ENCODE results near the gene PHF19. TPM values are rescaled to one million over a fixed set of nuclear protein-coding genes. Genes with fewer than 3 reads are reported as not detected.
A peak's percentile ranks its signal among the peaks of the same experiment; 100 is the strongest.

Gene PHF19
- total and polyA plus RNA-seq, 4 experiments from 2014 or later: 15.4 to 201 (median 106) TPM

DNA sequence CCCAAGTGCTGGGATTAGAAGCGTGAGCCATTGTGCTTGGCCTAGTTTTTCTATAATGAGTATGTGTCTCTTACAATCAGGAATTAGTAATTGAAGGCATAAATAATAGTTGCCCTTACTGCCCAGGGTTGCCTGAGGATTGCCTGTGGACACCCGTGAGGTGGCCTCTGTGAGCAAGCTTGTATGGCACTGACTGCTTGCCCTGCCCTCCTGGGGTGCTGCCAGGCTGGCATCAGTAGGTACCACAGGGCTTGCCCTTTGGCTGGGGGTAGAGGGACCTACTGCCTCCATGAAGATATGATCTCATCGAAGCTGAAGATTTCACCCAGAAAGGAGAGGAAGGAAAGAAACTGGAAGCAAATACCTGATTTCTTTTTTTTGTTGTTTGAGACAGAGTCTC lies 23.8 kb upstream of the PHF19 start:
- no peak overlapping the region for H3K27ac ChIP-seq (ENCODE audit: low read depth, low read length)
- no peak overlapping the region for H3K4me3 ChIP-seq (ENCODE audit: low read length in 2 of 2)
- peaks cover 27 to 44% of the 10 kb centered on the region in 2 donors for H3K36me3 Mint-ChIP-seq
- H3K4me3 Mint-ChIP-seq: peak overlapping the region in 4 of 8 donors; percentile 0 to 61 (median 14)
- H3K27me3 Mint-ChIP-seq: no peaks in the 10 kb centered on the region
- H3K36me3 ChIP-seq (ENCODE audit: insufficient read depth, low read length): peaks cover 13% of the 10 kb centered on the region
- H3K9me3 Mint-ChIP-seq: no peaks in the 10 kb centered on the region
- peaks cover 92% of the 10 kb centered on the region for H3K4me1 ChIP-seq (ENCODE audit: insufficient read depth, low read length)
- DNase-seq: no peak
- intact Hi-C loops (cut with micrococcal nuclease): no loop called here
- ChIA-PET POLR2A (ENCODE audit: partially characterized antibody) (interaction anchor here (0.6 to 74.5 kb wide), 4 partner anchors 8 to 87 kb away, joined by 3 to 5577 read pairs (median 2790); partner anchors contain the start of genes PHF19 and TRAF1), CTCF (ENCODE audit: partially characterized antibody) (interaction anchor here (7.1 kb wide), 1 partner anchor 9 kb away, joined by 47 read pairs; no protein-coding TSS in a partner anchor)
- H3K9me3 ChIP-seq (ENCODE audit: control insufficient read depth in 1 of 2, low read length in 2 of 2): no peaks in the 10 kb centered on the region
- H3K27ac Mint-ChIP-seq: peak overlapping the region; percentile 80 to 99 (median 93)
- H3K4me1 Mint-ChIP-seq: peaks cover 52 to 87% (median 71%) of the 10 kb centered on the region in 4 donors
- H3K27me3 ChIP-seq (ENCODE audit: insufficient read depth, low read length): no peaks in the 10 kb centered on the region

DNA sequence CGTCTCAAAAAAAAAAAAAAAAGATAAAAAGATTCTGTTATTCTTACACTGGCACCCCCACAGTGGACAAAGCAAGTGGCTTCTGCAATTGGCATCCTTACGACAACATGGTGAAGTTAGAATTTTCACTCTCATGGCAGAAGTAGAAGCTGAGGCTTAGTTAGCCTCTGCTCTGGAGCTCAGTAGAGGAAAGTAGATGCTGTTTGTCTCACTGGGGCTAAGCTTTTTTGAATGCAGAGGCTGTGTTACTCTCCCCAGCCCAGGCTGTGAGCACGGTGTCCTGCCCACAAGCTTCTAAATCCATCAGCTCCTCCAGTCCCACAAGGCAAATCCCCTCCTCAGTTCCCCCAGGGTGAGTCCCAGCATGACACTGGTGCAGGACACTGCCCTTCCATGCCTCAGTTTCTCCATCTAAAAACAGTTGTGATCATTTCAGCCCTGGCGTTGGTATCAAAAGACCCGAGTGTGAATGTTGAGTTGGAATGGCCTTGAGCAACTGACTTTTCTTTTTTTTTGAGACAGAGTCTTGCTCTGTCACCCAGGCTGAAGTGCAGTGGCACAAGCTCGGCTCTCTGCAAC lies 22.6 kb upstream of the PHF19 start:
- H3K27ac Mint-ChIP-seq: peak overlapping the region in 6 of 7 donors; percentile 34 to 93 (median 68)
- no peak for DNase-seq
- H3K9me3 ChIP-seq (ENCODE audit: control insufficient read depth in 1 of 2, low read length in 2 of 2): no peaks in the 10 kb centered on the region
- H3K4me3 ChIP-seq (ENCODE audit: low read length in 2 of 2): no peak overlapping the region
- H3K27me3 Mint-ChIP-seq: no peaks in the 10 kb centered on the region
- no peaks in the 10 kb centered on the region for H3K9me3 Mint-ChIP-seq
- peaks cover 4% of the 10 kb centered on the region for H3K36me3 ChIP-seq (ENCODE audit: insufficient read depth, low read length)
- H3K27me3 ChIP-seq (ENCODE audit: insufficient read depth, low read length): no peaks in the 10 kb centered on the region
- ChIA-PET CTCF (ENCODE audit: partially characterized antibody) (interaction anchor here (0.7 to 7.1 kb wide), 3 partner anchors 8 to 36 kb away, joined by 3 to 47 read pairs (median 6); no protein-coding TSS in a partner anchor), POLR2A (ENCODE audit: partially characterized antibody) (interaction anchor here (62.9 to 74.5 kb wide), 2 partner anchors 7 to 14 kb away, joined by 5577 read pairs; partner anchors contain the start of genes PHF19 and TRAF1)
- intact Hi-C loops (cut with micrococcal nuclease): loop anchor here (10.0 kb wide), 1 partner anchor 305 kb away; the partner anchor contains the start of gene RAB14
- peaks cover 43 to 80% (median 65%) of the 10 kb centered on the region in 4 donors for H3K4me1 Mint-ChIP-seq
- peaks cover 15 to 32% of the 10 kb centered on the region in 2 donors for H3K36me3 Mint-ChIP-seq
- peaks cover 92% of the 10 kb centered on the region for H3K4me1 ChIP-seq (ENCODE audit: insufficient read depth, low read length)
- H3K4me3 Mint-ChIP-seq: no peak overlapping the region
- no peak overlapping the region for H3K27ac ChIP-seq (ENCODE audit: low read depth, low read length)

DNA sequence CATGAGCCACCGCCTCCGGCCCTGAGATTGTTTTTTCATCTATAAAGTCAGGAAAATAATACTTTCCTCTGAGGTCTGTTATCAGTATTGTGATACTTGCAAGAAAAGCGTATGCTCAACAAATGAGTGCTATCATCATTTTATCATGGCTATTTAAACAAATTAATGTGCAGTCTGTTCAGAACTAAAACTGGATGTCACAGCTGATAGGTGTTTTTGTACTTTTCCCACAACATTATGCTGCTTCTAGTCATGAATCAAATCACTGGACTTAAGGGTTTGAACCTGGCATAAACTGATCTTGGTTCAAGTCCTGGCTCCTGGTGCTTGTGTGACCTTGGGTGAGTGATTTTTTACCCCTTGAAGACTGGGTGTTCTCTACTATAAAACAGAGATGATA lies 21.4 kb upstream of the PHF19 start:
- Mint-ChIP-seq H3K9me3 (no peaks in the 10 kb centered on the region), H3K27ac (peak overlapping the region in 6 of 7 donors; percentile 39 to 94 (median 64)), H3K4me3 (peak overlapping the region in 1 of 8 donors; percentile 20), H3K4me1 (peaks cover 35 to 77% (median 60%) of the 10 kb centered on the region in 4 donors), H3K36me3 (peaks cover 7 to 23% of the 10 kb centered on the region in 2 donors), H3K27me3 (no peaks in the 10 kb centered on the region)
- Histone ChIP-seq H3K36me3 (ENCODE audit: insufficient read depth, low read length) (no peaks in the 10 kb centered on the region), H3K9me3 (ENCODE audit: control insufficient read depth in 1 of 2, low read length in 2 of 2) (no peaks in the 10 kb centered on the region), H3K27ac (ENCODE audit: low read depth, low read length) (no peak overlapping the region), H3K27me3 (ENCODE audit: insufficient read depth, low read length) (no peaks in the 10 kb centered on the region), H3K4me1 (ENCODE audit: insufficient read depth, low read length) (peaks cover 90% of the 10 kb centered on the region), H3K4me3 (ENCODE audit: low read length in 2 of 2) (no peak overlapping the region)
- ChIA-PET CTCF (ENCODE audit: partially characterized antibody) (interaction anchor here (3.3 kb wide), 1 partner anchor 29 kb away, joined by 25 read pairs; no protein-coding TSS in a partner anchor), POLR2A (ENCODE audit: partially characterized antibody) (interaction anchor here (0.6 to 74.5 kb wide), 3 partner anchors 6 to 226 kb away, joined by 3 to 5577 read pairs (median 5577); partner anchors contain the start of genes PHF19 and TRAF1)
- intact Hi-C loops (cut with micrococcal nuclease): loop anchor here (10.0 kb wide), 1 partner anchor 306 kb away; the partner anchor contains the start of gene RAB14
- DNase-seq: no peak

DNA sequence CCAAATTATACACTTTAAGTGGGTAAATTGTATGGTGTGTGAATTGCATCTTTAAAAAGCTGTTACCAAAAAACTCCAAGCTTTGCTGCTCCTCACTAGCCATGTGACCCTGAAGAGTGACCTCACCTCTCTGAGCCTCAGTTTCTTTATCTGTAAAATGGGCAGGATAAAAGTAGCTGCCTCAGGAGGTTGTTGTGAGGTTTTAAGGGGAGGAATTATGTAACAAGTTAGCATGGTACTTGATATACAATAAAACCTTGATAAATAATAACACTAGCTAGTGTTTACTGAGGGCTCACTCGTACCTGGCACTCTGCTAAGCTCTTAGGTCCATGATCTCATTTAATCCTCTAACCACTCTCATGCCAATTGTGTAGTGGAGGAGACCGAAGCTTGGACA lies 19.0 kb upstream of the PHF19 start:
- no peak overlapping the region for H3K4me3 ChIP-seq (ENCODE audit: low read length in 2 of 2)
- H3K27me3 ChIP-seq (ENCODE audit: insufficient read depth, low read length): no peaks in the 10 kb centered on the region
- Mint-ChIP-seq H3K4me1 (peaks cover 44 to 79% (median 64%) of the 10 kb centered on the region in 4 donors), H3K4me3 (peak overlapping the region in 2 of 8 donors; percentile 30 to 34), H3K27me3 (no peaks in the 10 kb centered on the region), H3K27ac (peak overlapping the region in 1 of 7 donors; percentile 83), H3K36me3 (peaks cover 2 to 9% of the 10 kb centered on the region in 2 donors), H3K9me3 (no peaks in the 10 kb centered on the region)
- H3K4me1 ChIP-seq (ENCODE audit: insufficient read depth, low read length): peaks cover 91% of the 10 kb centered on the region
- H3K27ac ChIP-seq (ENCODE audit: low read depth, low read length): no peak overlapping the region
- POLR2A ChIA-PET (ENCODE audit: partially characterized antibody): interaction anchor here (1.0 to 74.5 kb wide), 6 partner anchors 3 to 176 kb away, joined by 3 to 5577 read pairs (median 7); partner anchors contain the start of genes FBXW2, PHF19, PSMD5 and TRAF1
- CTCF ChIA-PET (ENCODE audit: partially characterized antibody): interaction anchor here (0.7 to 3.3 kb wide), 9 partner anchors 10 to 52 kb away, joined by 3 to 25 read pairs (median 6); no protein-coding TSS in a partner anchor
- intact Hi-C loops (cut with micrococcal nuclease): loop anchor here (10.0 kb wide), 1 partner anchor 309 kb away; the partner anchor contains the start of gene RAB14
- DNase-seq: no peak
- H3K9me3 ChIP-seq (ENCODE audit: control insufficient read depth in 1 of 2, low read length in 2 of 2): no peaks in the 10 kb centered on the region
- H3K36me3 ChIP-seq (ENCODE audit: insufficient read depth, low read length): no peaks in the 10 kb centered on the region

DNA sequence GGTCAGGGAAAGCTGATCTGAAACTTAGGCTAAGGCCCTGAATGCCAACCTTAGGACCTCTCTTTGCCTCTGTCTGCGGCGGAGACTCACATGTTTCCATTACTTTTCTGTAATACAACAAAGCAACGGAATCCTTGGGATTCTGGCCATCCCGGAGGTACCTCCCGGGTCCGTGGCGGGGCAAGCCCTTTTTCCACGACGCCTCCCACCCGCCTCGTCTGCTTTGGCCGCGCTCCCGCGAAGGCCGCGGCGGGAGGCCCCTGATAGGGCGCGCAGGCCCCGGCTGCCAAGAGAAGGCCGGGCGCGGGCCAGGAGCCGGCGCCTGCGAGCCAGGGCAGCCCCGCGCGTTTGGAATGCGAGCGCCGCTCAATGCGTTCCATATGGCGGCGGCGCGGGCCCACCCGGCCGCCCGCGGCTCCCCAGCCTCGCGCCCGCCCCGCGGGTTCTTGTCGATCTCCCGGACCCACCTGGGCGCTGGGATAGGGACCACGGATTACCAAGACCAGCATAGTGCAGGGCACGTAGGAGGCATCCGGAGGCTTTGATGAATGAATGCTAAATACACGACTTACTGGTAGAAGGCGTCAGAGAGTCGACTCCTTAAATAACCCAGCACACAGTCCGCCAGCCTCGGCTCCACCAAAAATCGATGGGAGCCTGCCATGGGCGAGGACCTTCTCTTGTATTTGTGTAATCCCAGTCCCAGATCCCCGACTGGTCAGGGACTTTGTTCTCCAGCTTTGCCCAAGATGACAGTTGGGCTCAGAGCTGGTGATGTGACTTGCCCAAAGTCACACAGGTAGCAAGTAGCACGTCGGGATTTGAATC lies 17.5 kb upstream of the PHF19 start:
- Mint-ChIP-seq H3K36me3 (peaks cover 0 to 8% of the 10 kb centered on the region in 2 donors), H3K4me3 (no peak overlapping the region)
- POLR2A ChIA-PET (ENCODE audit: partially characterized antibody): interaction anchor here (1.0 to 74.5 kb wide), 5 partner anchors 2 to 52 kb away, joined by 3 to 5577 read pairs (median 49); partner anchors contain the start of genes PHF19, PSMD5 and TRAF1

DNA sequence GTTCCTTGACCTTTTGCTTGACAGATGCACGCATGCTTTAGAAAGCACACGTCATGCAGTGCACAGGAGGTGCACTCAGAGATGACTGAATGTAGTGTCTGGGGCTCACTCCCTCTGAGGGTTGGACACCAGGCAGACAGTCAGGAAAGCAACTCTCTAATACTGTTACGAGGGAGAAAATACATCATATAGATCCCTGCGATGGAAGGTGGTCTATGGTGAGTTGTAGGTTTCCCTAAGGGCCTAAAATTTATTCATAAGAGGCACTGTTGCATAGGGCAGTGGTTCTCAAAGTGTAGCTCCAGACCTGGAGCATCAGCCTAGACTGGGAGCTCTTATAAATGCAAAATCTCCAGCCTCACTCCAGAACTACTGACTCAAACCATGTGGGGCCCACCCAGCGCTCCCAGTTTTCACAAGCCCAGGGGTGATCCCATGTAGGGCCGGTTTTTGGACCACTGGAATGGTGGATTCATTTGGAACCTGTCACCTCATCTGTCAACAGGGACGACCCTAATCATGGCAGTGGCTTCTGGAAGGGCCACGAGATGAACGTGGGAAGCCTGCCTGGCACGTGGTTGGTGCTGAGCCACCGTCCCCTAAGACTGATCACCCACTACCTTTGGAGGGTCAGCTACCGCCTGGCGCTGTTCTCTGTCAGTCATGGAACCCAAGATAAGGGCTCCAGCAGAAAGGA lies 16.8 kb upstream of the PHF19 start:
- Mint-ChIP-seq H3K27ac (peak overlapping the region; percentile 86 to 100 (median 98)), H3K4me1 (peaks cover 51 to 92% (median 72%) of the 10 kb centered on the region in 4 donors), H3K27me3 (no peaks in the 10 kb centered on the region), H3K9me3 (no peaks in the 10 kb centered on the region), H3K36me3 (peaks cover 0 to 8% of the 10 kb centered on the region in 2 donors), H3K4me3 (peak overlapping the region in 6 of 8 donors; percentile 9 to 82 (median 52))
- ChIA-PET CTCF (ENCODE audit: partially characterized antibody) (interaction anchor here (0.9 to 4.8 kb wide), 6 partner anchors 9 to 42 kb away, joined by 3 to 48 read pairs (median 11); no protein-coding TSS in a partner anchor), POLR2A (ENCODE audit: partially characterized antibody) (interaction anchor here (1.4 to 74.5 kb wide), 6 partner anchors 1 to 101 kb away, joined by 3 to 5577 read pairs (median 42); partner anchors contain the start of genes FBXW2, PHF19, PSMD5 and TRAF1)
- no peaks in the 10 kb centered on the region for H3K9me3 ChIP-seq (ENCODE audit: control insufficient read depth in 1 of 2, low read length in 2 of 2)
- H3K4me3 ChIP-seq (ENCODE audit: low read length in 2 of 2): no peak overlapping the region
- DNase-seq: no peak
- H3K27me3 ChIP-seq (ENCODE audit: insufficient read depth, low read length): no peaks in the 10 kb centered on the region
- H3K4me1 ChIP-seq (ENCODE audit: insufficient read depth, low read length): peaks cover 95% of the 10 kb centered on the region
- peak overlapping the region; percentile 76 for H3K27ac ChIP-seq (ENCODE audit: low read depth, low read length)
- intact Hi-C loops (cut with micrococcal nuclease): loop anchor here (10.0 kb wide), 1 partner anchor 311 kb away; the partner anchor contains the start of gene RAB14
- H3K36me3 ChIP-seq (ENCODE audit: insufficient read depth, low read length): no peaks in the 10 kb centered on the region

More for the DNA sequence above, 17.5 kb upstream of the PHF19 start:
- Mint-ChIP-seq H3K27ac (peak overlapping the region in 6 of 7 donors; percentile 18 to 86 (median 47)), H3K4me1 (peaks cover 50 to 87% (median 68%) of the 10 kb centered on the region in 4 donors), H3K27me3 (no peaks in the 10 kb centered on the region), H3K9me3 (no peaks in the 10 kb centered on the region)
- intact Hi-C loops (cut with micrococcal nuclease): loop anchor here (10.0 kb wide), 1 partner anchor 310 kb away; the partner anchor contains the start of gene RAB14
- CTCF ChIA-PET (ENCODE audit: partially characterized antibody): interaction anchor here (0.9 to 3.3 kb wide), 7 partner anchors 16 to 45 kb away, joined by 3 to 25 read pairs (median 7); no protein-coding TSS in a partner anchor
- no peak for DNase-seq
- Histone ChIP-seq H3K9me3 (ENCODE audit: control insufficient read depth in 1 of 2, low read length in 2 of 2) (no peaks in the 10 kb centered on the region), H3K27ac (ENCODE audit: low read depth, low read length) (peak overlapping the region; percentile 76), H3K27me3 (ENCODE audit: insufficient read depth, low read length) (no peaks in the 10 kb centered on the region), H3K4me3 (ENCODE audit: low read length in 2 of 2) (no peak overlapping the region), H3K36me3 (ENCODE audit: insufficient read depth, low read length) (no peaks in the 10 kb centered on the region), H3K4me1 (ENCODE audit: insufficient read depth, low read length) (peaks cover 92% of the 10 kb centered on the region)
